Cerebellar nuclear complex (tissue), 1 donor: ENCODE results near the gene SNX15.

Source experiments
- DNase-seq, 2 experiments: peaks; one replicate each; lab custom pipeline; 2025; lab: John Stamatoyannopoulos, UW

The SNX15 gene

GRCh38 chr11:65056999-65057398 is 29.8 kb downstream of the SNX15 start:
- no peak for DNase-seq

GRCh38 chr11:65057526-65057925 is 30.3 kb downstream of the SNX15 start:
- no peak for DNase-seq

GRCh38 chr11:65058012-65058411 is 30.8 kb downstream of the SNX15 start:
- no peak for DNase-seq

GRCh38 chr11:65058419-65059054 is 31.3 kb downstream of the SNX15 start, which contains the start of gene NAALADL1:
Gene NAALADL1, minus strand, starts transcription at chr11:65058553. Its CDS starts 32 bp downstream, at chr11:65058521.
- DNase-seq, result no peak

GRCh38 chr11:65059523-65059922 is 32.3 kb downstream of the SNX15 start:
- no peak for DNase-seq

- DNase-seq, result no peak
Observed at GRCh38 chr11:65059959-65060824, 33.0 kb downstream of the SNX15 start.

GRCh38 chr11:65060913-65061408 is 33.7 kb downstream of the SNX15 start:
- no peak for DNase-seq

- no peak for DNase-seq
Observed at GRCh38 chr11:65063532-65063931, 36.3 kb downstream of the SNX15 start.

- no peak for DNase-seq
Observed at GRCh38 chr11:65064847-65065240, 37.6 kb downstream of the SNX15 start.

- DNase-seq, result no peak
Observed at GRCh38 chr11:65065851-65066250, 38.6 kb downstream of the SNX15 start.

- DNase-seq, result no peak
Observed at GRCh38 chr11:65066315-65066714, 39.1 kb downstream of the SNX15 start.

GRCh38 chr11:65066805-65067291 is 39.6 kb downstream of the SNX15 start:
- no peak for DNase-seq

GRCh38 chr11:65067446-65067845 is 40.2 kb downstream of the SNX15 start:
- no peak for DNase-seq

- DNase-seq, result no peak
Observed at GRCh38 chr11:65069217-65069616, 42.0 kb downstream of the SNX15 start.

GRCh38 chr11:65071907-65072630 is 44.8 kb downstream of the SNX15 start:
- DNase-seq, result no peak

- no peak for DNase-seq
Observed at GRCh38 chr11:65072631-65072966, 45.4 kb downstream of the SNX15 start.

GRCh38 chr11:65077451-65077850 is 50.2 kb downstream of the SNX15 start:
- DNase-seq, result no peak

GRCh38 chr11:65078151-65078550 is 50.9 kb downstream of the SNX15 start:
- no peak for DNase-seq

- no peak for DNase-seq
Observed at GRCh38 chr11:65078786-65079342, 51.6 kb downstream of the SNX15 start.

- no peak for DNase-seq
Observed at GRCh38 chr11:65083134-65083833, 56.0 kb downstream of the SNX15 start.

GRCh38 chr11:65083834-65084597 is 56.8 kb downstream of the SNX15 start, which contains the start of the genes CDCA5 and ZFPL1:
Gene CDCA5, minus strand, starts transcription at chr11:65084040. Its CDS starts 62 bp downstream, at chr11:65083978.
Gene ZFPL1, plus strand, starts transcription at chr11:65084222. Its CDS starts 477 bp downstream, at chr11:65084699.
- peak; percentile 42 to 81 for DNase-seq
